ENCODE data around the gene RAB11A.

DNA sequence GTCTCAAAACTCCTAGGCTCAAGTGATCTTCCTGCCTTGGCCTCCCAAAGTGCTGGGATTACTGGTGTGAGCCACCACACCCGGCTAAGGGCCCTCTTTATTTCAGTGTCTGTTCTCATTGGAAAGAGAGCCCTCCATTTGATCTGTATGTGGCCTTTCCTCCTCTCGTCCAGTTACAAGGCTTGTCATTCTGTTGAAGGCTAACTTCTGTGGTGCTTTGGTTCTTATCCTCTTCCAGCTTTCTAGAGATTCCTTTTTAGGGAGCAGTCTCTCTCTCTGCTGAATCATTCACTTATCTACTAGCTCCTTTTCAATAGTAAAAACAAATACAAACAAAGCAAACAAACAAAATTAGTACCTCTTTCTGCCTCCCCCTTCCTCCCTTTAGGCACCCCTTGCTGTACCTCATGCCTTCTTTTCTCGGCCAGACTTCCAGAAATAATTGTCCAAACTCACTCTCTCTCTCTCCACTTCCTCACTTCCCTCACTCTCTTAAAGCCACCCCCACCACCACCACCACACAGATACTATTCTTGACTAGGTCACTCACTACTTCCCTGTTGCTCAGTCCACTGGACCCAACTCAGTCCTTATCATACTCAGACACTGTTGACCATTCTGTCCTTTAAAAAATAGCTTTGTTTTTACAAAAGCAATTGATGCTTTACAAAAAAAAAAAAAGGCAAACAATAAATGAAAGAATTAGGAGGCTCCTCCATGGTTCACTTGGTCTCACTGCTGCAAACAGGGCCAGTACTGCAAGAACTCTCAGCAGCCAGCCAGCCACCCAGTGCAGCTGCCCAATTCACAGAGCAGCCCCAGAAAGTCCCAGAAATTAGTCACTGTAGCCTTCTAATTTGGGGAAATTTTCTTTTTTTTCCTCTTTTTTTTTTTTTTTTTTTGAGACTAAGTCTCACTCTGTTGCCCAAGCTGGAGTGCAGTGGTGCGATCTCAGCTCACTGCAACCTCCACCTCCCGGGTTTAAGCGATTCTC is 31.7 kb upstream of the RAB11A start:
- TF ChIP-seq POLR2AphosphoS5 (IDR thresholded peaks at IDR 0.05; ENCODE audit: borderline replicate concordance, low read depth, low read length) (no peak), EZH2 (IDR thresholded peaks at IDR 0.05) (no peak)

Measured in SK-N-MC (cell line).